ENCODE data around the gene C5orf24.

DNA sequence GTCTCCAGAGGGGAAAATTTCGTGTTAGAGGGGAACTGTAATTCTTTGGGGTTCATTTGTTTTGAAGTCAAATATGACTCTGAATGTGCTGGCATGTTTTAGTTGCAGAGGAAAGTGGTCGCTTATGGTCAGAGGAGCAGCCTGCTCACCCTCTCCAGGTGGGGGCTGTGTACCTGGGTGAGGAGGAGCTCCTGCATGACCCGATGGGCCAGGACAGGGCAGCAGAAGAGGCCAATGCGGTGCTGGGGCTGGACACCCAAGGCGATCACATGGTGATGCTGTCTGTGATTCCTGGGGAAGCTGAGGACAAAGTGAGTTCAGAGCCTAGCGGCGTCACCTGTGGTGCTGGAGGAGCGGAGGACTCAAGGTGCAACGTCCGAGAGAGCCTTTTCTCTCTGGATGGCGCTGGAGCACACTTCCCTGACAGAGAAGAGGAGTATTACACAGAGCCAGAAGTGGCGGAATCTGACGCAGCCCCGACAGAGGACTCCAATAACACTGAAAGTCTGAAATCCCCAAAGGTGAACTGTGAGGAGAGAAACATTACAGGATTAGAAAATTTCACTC is 41.9 kb downstream of the C5orf24 start:
- TF ChIP-seq EZH2 (IDR thresholded peaks at IDR 0.05; ENCODE audit: borderline replicate concordance, low read depth, low read length, severe bottlenecking) = no peak
- TF ChIP-seq, protein P1, sequence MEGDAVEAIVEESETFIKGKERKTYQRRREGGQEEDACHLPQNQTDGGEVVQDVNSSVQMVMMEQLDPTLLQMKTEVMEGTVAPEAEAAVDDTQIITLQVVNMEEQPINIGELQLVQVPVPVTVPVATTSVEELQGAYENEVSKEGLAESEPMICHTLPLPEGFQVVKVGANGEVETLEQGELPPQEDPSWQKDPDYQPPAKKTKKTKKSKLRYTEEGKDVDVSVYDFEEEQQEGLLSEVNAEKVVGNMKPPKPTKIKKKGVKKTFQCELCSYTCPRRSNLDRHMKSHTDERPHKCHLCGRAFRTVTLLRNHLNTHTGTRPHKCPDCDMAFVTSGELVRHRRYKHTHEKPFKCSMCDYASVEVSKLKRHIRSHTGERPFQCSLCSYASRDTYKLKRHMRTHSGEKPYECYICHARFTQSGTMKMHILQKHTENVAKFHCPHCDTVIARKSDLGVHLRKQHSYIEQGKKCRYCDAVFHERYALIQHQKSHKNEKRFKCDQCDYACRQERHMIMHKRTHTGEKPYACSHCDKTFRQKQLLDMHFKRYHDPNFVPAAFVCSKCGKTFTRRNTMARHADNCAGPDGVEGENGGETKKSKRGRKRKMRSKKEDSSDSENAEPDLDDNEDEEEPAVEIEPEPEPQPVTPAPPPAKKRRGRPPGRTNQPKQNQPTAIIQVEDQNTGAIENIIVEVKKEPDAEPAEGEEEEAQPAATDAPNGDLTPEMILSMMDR (IDR thresholded peaks at IDR 0.05; ENCODE audit: borderline replicate concordance, extremely low read depth, low read length, poor library complexity, severe bottlenecking) = no peak
